Upper lobe of left lung (tissue), 6 donors: ENCODE data around the gene CKAP4. TPM values are rescaled to one million over a fixed set of nuclear protein-coding genes. Genes with fewer than 3 reads are reported as not detected.

ENCODE experiments used
- ATAC-seq, 2 donors: fragments of 200-7000 bp; cut with Tn5 transposase; one replicate each; pipeline ENCODE4 v1.9.1; 2022; ENCODE audit warnings: mild to moderate bottlenecking in 2 of 2, moderate library complexity in 2 of 2; ENCODE audit not compliant: low FRiP score in 2 of 2
- DNase-seq, 2 donors: peaks; one replicate each; pipeline ENCODE4 v3.0.0-alpha.2; 2019 to 2020
- H3K27ac ChIP-seq, 4 donors: fragments of 200-600 bp; sonication (generic); one replicate each; pipeline ENCODE4 v1.5.1; 2016 to 2019
- H3K27me3 ChIP-seq, 4 donors: fragments of 200-600 bp; sonication (generic); one replicate each; pipeline ENCODE4 v1.5.1; 2017 to 2019
- H3K36me3 ChIP-seq, 4 donors: fragments of 200-600 bp; sonication (generic); one replicate each; pipeline ENCODE4 v1.5.1; 2016 to 2019
- H3K4me1 ChIP-seq, 4 donors: fragments of 200-600 bp; sonication (generic); one replicate each; pipeline ENCODE4 v1.5.1; 2018 to 2019
- H3K4me3 ChIP-seq, 4 donors: fragments of 200-600 bp; sonication (generic); one replicate each; pipeline ENCODE4 v1.5.1; 2017 to 2019; ENCODE audit warnings: mild to moderate bottlenecking in 2 of 4, moderate library complexity in 1 of 4
- H3K9me3 ChIP-seq, 4 donors: fragments of 200-600 bp; sonication (generic); one replicate each; pipeline ENCODE4 v1.5.1; 2018 to 2019
- EP300 ChIP-seq, 4 donors: sonication (generic); formaldehyde crosslinking; IDR thresholded peaks; one replicate each; pipeline ENCODE4 v1.5.1; 2017; ENCODE audit warnings: antibody characterized with exemption in 4 of 4, control low read depth in 2 of 4
- POLR2A ChIP-seq, 4 donors: fragments of 450-650 bp; IDR thresholded peaks; one replicate each; pipeline ENCODE4 v1.5.1; 2016 to 2017; ENCODE audit warnings: antibody characterized with exemption in 4 of 4, mild to moderate bottlenecking in 2 of 4
- POLR2AphosphoS5 ChIP-seq, 2 donors: sonication (generic); formaldehyde crosslinking; IDR thresholded peaks; one replicate each; pipeline ENCODE4 v1.5.1; 2017; ENCODE audit warnings: antibody characterized with exemption in 2 of 2
- WGBS, 2 donors: methylation state at CpG; one replicate each; pipeline ENCODE4 v1.1.5; 2017 to 2018; 5-methylcytosine and 5-hydroxymethylcytosine counted together
- small RNA-seq, 4 donors: library from RNA; depleted of rRNA; stranded (forward); fragments of <200 nt; gene quantifications; one replicate each; pipeline ENCODE3, GENCODE V24; 2016
- total RNA-seq, 6 donors: library from RNA; depleted of rRNA in 4 of 6; stranded (reverse); fragments of >200 nt in 4 of 6; gene quantifications; one replicate each; pipeline versions ENCODE4 v1.1.0 to v1.2.1, GENCODE V29; 2016 to 2021
- TF ChIP-seq, protein P1 (sequence below), 6 experiments: fragments of 450-650 bp in 4 of 6; fragments of 200-600 bp in 2 of 6; sonication (generic) in 2 of 6; IDR thresholded peaks; one replicate each; pipeline ENCODE4 v1.5.1; 2016 to 2019; ENCODE audit warnings: antibody characterized with exemption in 6 of 6
- donor health status: DM: no; HTN: no; CAD: no; lungs with moderate emphysema.
- donor health status: DM: no; HTN: yes; CAD: no; lungs with severe emphysema.

CKAP4 gene
- total RNA-seq, 6 donors from 2014 or later = 16.8 to 70.8 (median 44.5) TPM

DNA sequence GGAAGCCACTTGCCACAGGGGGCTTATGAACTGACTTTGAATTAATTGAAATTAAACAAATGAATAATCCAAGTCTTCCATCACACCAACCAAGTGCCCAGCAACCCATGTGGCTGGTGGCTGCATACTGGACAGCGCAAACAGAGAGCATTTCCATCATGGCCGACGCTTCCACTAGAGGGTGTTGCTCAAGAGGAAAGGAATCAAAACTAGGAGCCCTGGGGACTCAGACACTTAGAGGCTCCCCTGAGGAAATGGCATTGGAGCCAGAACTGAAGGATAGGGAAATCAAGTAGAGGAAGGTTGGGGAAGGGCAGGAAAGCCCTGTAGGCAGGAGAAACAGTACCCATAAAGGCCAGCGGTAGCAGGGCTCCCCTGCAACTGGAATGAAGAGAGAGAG, 58.5 kb downstream of the CKAP4 start:
- Histone ChIP-seq H3K27me3 (no peaks in the 10 kb centered on the region), H3K9me3 (no peaks in the 10 kb centered on the region), H3K36me3 (no peaks in the 10 kb centered on the region), H3K4me1 (no peaks in the 10 kb centered on the region), H3K4me3 (no peak overlapping the region), H3K27ac (no peak overlapping the region)
- no peak for ATAC-seq
- TF ChIP-seq POLR2AphosphoS5 (IDR thresholded peaks at IDR 0.05) (no peak), POLR2A (IDR thresholded peaks at IDR 0.05) (no peak), EP300 (IDR thresholded peaks at IDR 0.05) (no peak)
- TF ChIP-seq, protein P1, sequence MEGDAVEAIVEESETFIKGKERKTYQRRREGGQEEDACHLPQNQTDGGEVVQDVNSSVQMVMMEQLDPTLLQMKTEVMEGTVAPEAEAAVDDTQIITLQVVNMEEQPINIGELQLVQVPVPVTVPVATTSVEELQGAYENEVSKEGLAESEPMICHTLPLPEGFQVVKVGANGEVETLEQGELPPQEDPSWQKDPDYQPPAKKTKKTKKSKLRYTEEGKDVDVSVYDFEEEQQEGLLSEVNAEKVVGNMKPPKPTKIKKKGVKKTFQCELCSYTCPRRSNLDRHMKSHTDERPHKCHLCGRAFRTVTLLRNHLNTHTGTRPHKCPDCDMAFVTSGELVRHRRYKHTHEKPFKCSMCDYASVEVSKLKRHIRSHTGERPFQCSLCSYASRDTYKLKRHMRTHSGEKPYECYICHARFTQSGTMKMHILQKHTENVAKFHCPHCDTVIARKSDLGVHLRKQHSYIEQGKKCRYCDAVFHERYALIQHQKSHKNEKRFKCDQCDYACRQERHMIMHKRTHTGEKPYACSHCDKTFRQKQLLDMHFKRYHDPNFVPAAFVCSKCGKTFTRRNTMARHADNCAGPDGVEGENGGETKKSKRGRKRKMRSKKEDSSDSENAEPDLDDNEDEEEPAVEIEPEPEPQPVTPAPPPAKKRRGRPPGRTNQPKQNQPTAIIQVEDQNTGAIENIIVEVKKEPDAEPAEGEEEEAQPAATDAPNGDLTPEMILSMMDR (IDR thresholded peaks at IDR 0.05) = no peak
- no peak for DNase-seq
- WGBS, 2 donors = 86 to 96% methylated on average over 4 of the region's 4 CpGs

DNA sequence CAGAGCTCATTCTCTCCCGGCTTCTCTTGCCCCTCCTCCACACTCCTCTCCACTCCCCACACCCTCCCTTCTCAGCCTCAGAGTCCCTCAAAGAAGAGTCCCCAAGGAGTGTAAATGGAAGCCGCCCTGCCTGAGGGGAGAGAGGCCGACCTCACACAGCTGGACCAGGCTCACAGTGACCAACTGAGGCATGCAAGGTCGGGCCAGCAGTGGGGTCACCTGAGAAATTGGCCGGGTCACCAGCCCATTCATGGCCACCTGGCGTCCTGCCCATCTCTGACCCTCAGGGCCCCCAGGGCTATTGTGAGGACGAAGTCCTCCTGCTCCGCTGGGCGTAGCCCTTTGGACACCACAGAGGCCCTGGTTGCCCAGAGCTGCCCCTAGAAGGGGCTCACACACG, 59.6 kb downstream of the CKAP4 start:
- Histone ChIP-seq H3K27me3 (no peaks in the 10 kb centered on the region), H3K4me3 (no peak overlapping the region), H3K36me3 (no peaks in the 10 kb centered on the region), H3K9me3 (no peaks in the 10 kb centered on the region), H3K27ac (no peak overlapping the region), H3K4me1 (no peaks in the 10 kb centered on the region)
- ATAC-seq (no peak), DNase-seq (peak in 1 of 2 donors; percentile 32)
- 52 to 64% methylated on average over 3 to 7 of the region's 10 CpGs for WGBS, 2 donors
- TF ChIP-seq POLR2A (IDR thresholded peaks at IDR 0.05) = no peak
- TF ChIP-seq, protein P1 (IDR thresholded peaks at IDR 0.05) = no peak

Small RNAs within 50 kb of the gene (small RNA-seq; reads per million reads assigned to genes)
- 0 reads per million in 4 donors for gene RNU7-94P

Other genes with a start within 250 kb of the CKAP4 start
- 10 to 100 TPM in 4 of 6 donors, 1 to 10 TPM in 2; 7.1 to 28.7 (median 10.9) TPM for gene NUAK1, start 109.1 kb downstream of the CKAP4 start, total RNA-seq
- gene TCP11L2, start 54.7 kb upstream of the CKAP4 start, total RNA-seq = 10 to 100 TPM; 43.2 to 77.5 (median 56.2) TPM
- gene POLR3B, start 109.7 kb upstream of the CKAP4 start, total RNA-seq = 10 to 100 TPM in 3 of 6 donors, 1 to 10 TPM in 3; 7.2 to 14.7 (median 10.6) TPM